GM18519 (cell line): ENCODE results near the gene PUM2.
"Not testable (repeated sequence)": the region's sequence is repeated elsewhere in the genome, so short reads cannot be mapped to it uniquely, and the experiment has no call there.

Experiments used
- ATAC-seq: cut with Tn5 transposase; IDR thresholded peaks from one replicate; pipeline ENCODE4 v1.9.1; 2021; ENCODE audit warnings: mild to moderate bottlenecking, moderate library complexity; ENCODE audit not compliant: unreplicated experiment, low FRiP score

PUM2 gene

GRCh38 chr2:20300656-20301055, 50.0 kb downstream of the PUM2 start:
- ATAC-seq, result no peak

- ATAC-seq, result no peak
These were observed 51.5 kb downstream of the PUM2 start for GRCh38 chr2:20299113-20299512.

GRCh38 chr2:20294231-20294630, 56.4 kb downstream of the PUM2 start:
- no peak for ATAC-seq

GRCh38 chr2:20292984-20293383, 57.7 kb downstream of the PUM2 start:
- ATAC-seq, result no peak

GRCh38 chr2:20291846-20292408, 58.7 kb downstream of the PUM2 start:
- ATAC-seq, result no peak

GRCh38 chr2:20291106-20291564, 59.5 kb downstream of the PUM2 start:
- ATAC-seq, result no peak

- ATAC-seq, result no peak
These were observed 61.9 kb downstream of the PUM2 start for GRCh38 chr2:20288642-20289340.

- ATAC-seq, result no peak
These were observed 67.6 kb downstream of the PUM2 start for GRCh38 chr2:20282916-20283592.

- ATAC-seq, result no peak
These were observed 68.8 kb downstream of the PUM2 start for GRCh38 chr2:20281876-20282275.

GRCh38 chr2:20273042-20273441, 77.6 kb downstream of the PUM2 start:
- no peak for ATAC-seq

GRCh38 chr2:20268317-20268716, 82.3 kb downstream of the PUM2 start:
- ATAC-seq, result not testable (repeated sequence)

- no peak for ATAC-seq
These were observed 83.1 kb downstream of the PUM2 start for GRCh38 chr2:20267529-20267928.

- ATAC-seq, result no peak
These were observed 86.0 kb downstream of the PUM2 start for GRCh38 chr2:20264629-20265028.

- no peak for ATAC-seq
These were observed 93.2 kb downstream of the PUM2 start for GRCh38 chr2:20257411-20257810.

- ATAC-seq, result no peak
These were observed 95.9 kb downstream of the PUM2 start for GRCh38 chr2:20254731-20255130.

GRCh38 chr2:20250436-20250835, 100.2 kb downstream of the PUM2 start:
- ATAC-seq, result no peak

- no peak for ATAC-seq
These were observed 101.5 kb downstream of the PUM2 start for GRCh38 chr2:20249170-20249569.

- no peak for ATAC-seq
These were observed 103.6 kb downstream of the PUM2 start for GRCh38 chr2:20247084-20247483.

GRCh38 chr2:20243637-20244036, 107.0 kb downstream of the PUM2 start:
- ATAC-seq, result not testable (repeated sequence)

- no peak for ATAC-seq
These were observed 107.8 kb downstream of the PUM2 start for GRCh38 chr2:20242727-20243377.
